Measurements from ENCODE around the gene ELOVL7. TPM values are rescaled to one million over a fixed set of nuclear protein-coding genes. Genes with fewer than 3 reads are reported as not detected.
"Not testable (repeated sequence)": the region's sequence is repeated elsewhere in the genome, so short reads cannot be mapped to it uniquely, and the experiment has no call there.

Gene ELOVL7
- total RNA-seq, 1 experiment from 2014 or later: 0.13 TPM

DNA sequence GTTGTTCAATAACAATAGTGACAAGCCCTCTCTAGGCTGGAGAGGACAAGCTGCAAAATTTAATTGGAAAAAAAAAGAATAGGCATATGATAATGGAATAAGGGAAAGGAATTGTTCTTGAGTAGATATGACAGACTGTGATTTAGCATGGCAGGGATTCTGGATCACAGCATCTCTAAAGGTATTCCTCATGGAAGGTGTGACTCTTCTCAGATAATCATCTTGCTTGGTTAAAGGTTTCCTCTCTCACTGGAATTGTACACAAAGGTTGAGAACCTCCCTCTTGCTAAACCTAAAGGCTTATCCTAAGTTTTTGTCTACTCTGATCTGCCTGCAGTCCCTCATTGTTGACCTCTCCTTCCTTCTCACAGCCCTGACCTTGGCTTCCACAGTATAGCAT is 31.6 kb downstream of the ELOVL7 start:
- Histone ChIP-seq H3K9me3 (no peaks in the 10 kb centered on the region), H3K36me3 (no peaks in the 10 kb centered on the region), H3K27me3 (no peaks in the 10 kb centered on the region), H3K4me3 (no peak overlapping the region)
- no peak for DNase-seq

GRCh38 chr5:60811105-60811504 is 33.0 kb downstream of the ELOVL7 start:
- DNase-seq: no peak
- no peaks in the 10 kb centered on the region for H3K27me3 ChIP-seq
- no peaks in the 10 kb centered on the region for H3K36me3 ChIP-seq
- no peak overlapping the region for H3K4me3 ChIP-seq
- H3K9me3 ChIP-seq: no peaks in the 10 kb centered on the region

DNA sequence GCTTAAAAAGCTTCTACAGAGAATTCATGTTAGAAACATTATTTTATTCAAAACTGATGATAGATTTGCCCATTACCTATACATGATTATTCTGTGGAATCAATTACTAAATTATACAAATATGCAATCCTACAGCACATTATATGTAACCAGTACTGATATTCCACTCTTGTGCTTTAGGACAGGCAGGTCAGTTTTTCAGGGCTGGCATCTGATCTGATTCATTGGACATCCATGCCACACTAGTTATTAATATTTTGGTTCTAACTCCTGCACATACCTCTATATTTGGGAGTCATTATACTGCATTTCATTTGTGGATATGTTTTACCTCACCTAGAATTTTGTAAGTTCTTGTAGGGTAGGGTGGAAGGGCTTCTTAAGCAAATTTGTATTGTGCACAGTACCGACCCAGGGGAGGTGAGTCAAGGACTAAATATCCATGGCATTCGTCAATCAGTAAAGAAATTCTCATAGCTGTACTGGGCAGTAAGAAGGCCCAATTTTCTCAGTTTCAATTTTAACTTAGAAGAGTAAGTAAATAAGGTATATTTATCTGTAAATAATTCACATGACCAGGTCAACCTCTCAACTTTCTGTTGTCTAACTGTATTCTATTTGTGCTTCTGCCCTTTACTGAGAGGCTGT is 33.5 kb downstream of the ELOVL7 start:
- Histone ChIP-seq H3K9me3 (no peaks in the 10 kb centered on the region), H3K27me3 (no peaks in the 10 kb centered on the region), H3K4me3 (no peak overlapping the region), H3K36me3 (no peaks in the 10 kb centered on the region)
- no peak for DNase-seq

GRCh38 chr5:60809891-60810425 is 34.1 kb downstream of the ELOVL7 start:
- Histone ChIP-seq H3K36me3 (no peaks in the 10 kb centered on the region), H3K27me3 (no peaks in the 10 kb centered on the region), H3K9me3 (no peaks in the 10 kb centered on the region), H3K4me3 (no peak overlapping the region)
- no peak for DNase-seq

DNA sequence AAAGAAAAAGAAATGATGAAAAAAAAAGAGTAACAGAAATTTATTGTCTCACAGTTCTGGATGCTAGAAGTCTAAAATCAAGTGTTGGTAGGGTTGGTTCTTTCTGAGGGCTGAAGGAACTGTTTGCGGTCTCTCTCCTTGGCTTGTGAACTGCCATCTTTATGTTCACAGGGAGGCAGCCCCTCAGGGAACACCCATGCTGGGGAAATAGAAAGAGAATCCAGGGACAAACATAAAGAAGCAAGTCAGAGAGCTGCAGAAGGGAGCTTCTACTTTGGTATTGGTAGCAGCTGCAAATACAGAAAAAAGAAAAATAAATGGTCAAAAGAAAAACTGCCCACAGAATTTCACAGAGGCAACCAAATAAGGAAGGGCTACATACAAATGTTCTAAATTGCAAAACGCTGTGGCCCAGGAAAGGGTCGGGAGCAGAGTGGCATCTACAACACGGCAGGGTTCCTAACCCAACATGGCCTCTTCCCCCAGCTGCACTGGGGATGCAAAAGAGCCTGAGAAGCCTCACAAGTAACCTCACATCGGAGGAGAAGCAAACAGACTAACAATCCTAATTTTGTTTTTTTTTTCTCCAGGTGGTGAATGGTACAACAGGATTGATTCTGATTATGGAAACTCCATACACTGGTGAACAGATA is 37.4 kb downstream of the ELOVL7 start:
- Histone ChIP-seq H3K36me3 (no peaks in the 10 kb centered on the region), H3K4me3 (no peak overlapping the region), H3K9me3 (no peaks in the 10 kb centered on the region), H3K27me3 (no peaks in the 10 kb centered on the region)
- DNase-seq: no peak

GRCh38 chr5:60805463-60805862 is 38.6 kb downstream of the ELOVL7 start:
- Histone ChIP-seq H3K9me3 (no peaks in the 10 kb centered on the region), H3K27me3 (no peaks in the 10 kb centered on the region), H3K4me3 (no peak overlapping the region), H3K36me3 (no peaks in the 10 kb centered on the region)
- DNase-seq: no peak

DNA sequence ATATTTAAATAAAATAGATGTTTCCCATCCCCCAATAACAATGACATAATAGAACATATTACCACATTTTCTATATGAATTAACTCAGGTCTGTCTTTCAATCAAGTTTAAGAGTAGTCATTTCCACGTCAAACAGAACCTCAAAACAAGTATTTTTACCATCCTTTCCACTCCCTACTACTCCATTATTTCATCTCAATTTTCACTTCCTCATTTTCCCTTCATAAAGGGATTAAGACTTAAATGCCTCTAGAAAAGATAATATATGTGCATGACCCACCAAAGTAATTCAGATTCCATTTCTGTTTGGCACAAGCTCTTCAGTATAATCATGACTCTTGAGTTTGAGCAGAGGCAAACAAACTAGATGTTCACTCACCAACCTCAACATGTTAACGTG is 40.4 kb downstream of the ELOVL7 start:
- Histone ChIP-seq H3K27me3 (no peaks in the 10 kb centered on the region), H3K36me3 (no peaks in the 10 kb centered on the region), H3K9me3 (no peaks in the 10 kb centered on the region), H3K4me3 (no peak overlapping the region)
- no peak for DNase-seq

DNA sequence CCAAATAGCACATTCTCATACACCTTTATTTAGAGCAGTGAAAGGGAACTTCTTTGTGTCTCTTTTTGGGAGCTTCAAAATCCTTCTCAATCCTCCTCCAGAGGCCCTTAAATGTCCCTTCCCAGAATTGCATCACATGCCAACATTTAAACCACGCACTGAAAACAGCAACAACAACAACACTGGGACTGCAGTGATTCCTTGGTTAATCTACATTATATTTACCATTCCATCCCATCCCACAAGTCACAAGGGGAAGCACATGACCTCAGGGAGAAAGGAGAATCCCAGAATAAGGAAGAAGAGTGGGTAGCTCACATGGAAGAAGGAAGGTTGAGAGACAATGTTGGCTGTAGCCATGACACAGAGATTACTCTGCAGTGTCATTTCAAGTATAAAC is 41.1 kb downstream of the ELOVL7 start:
- H3K27me3 ChIP-seq: no peaks in the 10 kb centered on the region
- no peaks in the 10 kb centered on the region for H3K36me3 ChIP-seq
- no peaks in the 10 kb centered on the region for H3K9me3 ChIP-seq
- DNase-seq: no peak
- H3K4me3 ChIP-seq: no peak overlapping the region

DNA sequence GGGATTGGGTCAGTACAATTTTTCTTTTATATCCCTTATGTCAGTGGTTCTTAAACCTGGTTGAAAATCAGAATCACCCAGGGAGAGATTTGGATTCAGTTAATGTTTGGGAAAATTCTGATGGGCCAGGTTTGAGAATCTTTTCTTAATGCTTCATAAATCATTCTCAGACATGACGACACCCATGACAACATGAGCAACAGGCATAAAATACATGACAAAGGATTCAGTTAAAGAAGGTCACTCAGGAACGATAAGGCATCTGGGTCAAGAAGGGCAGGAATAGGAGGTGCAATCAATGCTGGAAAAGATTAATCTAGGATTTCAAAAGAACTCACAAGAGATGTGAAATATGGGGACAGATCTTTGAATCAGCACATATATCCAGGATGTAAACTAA is 41.8 kb downstream of the ELOVL7 start:
- no peak for DNase-seq
- Histone ChIP-seq H3K4me3 (no peak overlapping the region), H3K36me3 (no peaks in the 10 kb centered on the region), H3K27me3 (no peaks in the 10 kb centered on the region), H3K9me3 (no peaks in the 10 kb centered on the region)

GRCh38 chr5:60797482-60798153 is 46.5 kb downstream of the ELOVL7 start:
- Histone ChIP-seq H3K9me3 (no peaks in the 10 kb centered on the region), H3K27me3 (no peaks in the 10 kb centered on the region), H3K4me3 (no peak overlapping the region), H3K36me3 (no peaks in the 10 kb centered on the region)
- DNase-seq: no peak

- not testable (repeated sequence) for H3K36me3 ChIP-seq, H3K4me3 ChIP-seq, H3K27me3 ChIP-seq, DNase-seq, H3K9me3 ChIP-seq
These were observed 48.6 kb downstream of the ELOVL7 start for GRCh38 chr5:60795424-60795950.

DNA sequence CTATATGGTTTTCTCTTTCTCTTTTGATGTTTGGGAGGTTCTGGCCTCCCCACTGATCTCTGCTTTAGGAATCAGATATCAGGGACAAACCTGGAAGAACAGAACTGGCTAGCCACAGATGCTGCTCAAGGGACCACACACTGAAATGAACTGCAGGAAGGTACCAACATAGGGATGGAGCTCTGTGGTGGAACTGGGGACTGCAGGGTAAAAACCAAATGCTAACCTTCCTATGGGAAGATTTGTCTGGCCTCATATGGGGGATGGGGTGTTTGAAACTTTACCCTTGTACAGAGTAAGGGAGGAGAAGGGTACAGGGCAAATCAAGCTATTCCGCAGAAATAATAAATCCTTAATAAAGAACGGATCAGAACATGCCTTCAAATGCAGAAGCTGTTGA is 49.4 kb downstream of the ELOVL7 start:
- no peak for DNase-seq
- H3K27me3 ChIP-seq: no peaks in the 10 kb centered on the region
- H3K9me3 ChIP-seq: no peaks in the 10 kb centered on the region
- H3K4me3 ChIP-seq: no peak overlapping the region
- no peaks in the 10 kb centered on the region for H3K36me3 ChIP-seq

- Histone ChIP-seq H3K9me3 (no peaks in the 10 kb centered on the region), H3K36me3 (no peaks in the 10 kb centered on the region), H3K27me3 (no peaks in the 10 kb centered on the region; the same call in 1 of the 2 replicates), H3K4me3 (no peak overlapping the region)
- no peak for DNase-seq
These were observed 51.6 kb downstream of the ELOVL7 start for GRCh38 chr5:60792438-60792837.

DNA sequence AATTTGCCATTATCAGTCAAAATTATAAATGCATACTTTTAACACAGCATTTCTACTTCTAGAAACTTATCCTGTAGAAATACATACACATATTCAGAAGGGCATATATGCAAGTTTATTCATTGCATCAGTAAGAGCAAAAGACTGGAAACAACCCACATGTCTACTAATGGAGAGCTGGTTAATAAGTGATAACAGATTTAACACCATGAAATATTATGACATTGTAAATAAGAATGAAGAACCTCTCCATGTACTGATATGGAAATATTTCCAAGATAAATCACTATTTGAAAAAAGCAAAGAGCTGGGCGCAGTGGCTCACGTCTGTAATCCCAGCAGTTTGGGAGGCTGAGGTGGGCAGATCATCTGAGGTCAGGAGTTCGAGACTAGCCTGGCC is 54.5 kb downstream of the ELOVL7 start:
- Histone ChIP-seq H3K36me3 (no peaks in the 10 kb centered on the region), H3K4me3 (no peak overlapping the region), H3K9me3 (no peaks in the 10 kb centered on the region), H3K27me3 (no peaks in the 10 kb centered on the region; the same call in 1 of the 2 replicates)
- DNase-seq: no peak

DNA sequence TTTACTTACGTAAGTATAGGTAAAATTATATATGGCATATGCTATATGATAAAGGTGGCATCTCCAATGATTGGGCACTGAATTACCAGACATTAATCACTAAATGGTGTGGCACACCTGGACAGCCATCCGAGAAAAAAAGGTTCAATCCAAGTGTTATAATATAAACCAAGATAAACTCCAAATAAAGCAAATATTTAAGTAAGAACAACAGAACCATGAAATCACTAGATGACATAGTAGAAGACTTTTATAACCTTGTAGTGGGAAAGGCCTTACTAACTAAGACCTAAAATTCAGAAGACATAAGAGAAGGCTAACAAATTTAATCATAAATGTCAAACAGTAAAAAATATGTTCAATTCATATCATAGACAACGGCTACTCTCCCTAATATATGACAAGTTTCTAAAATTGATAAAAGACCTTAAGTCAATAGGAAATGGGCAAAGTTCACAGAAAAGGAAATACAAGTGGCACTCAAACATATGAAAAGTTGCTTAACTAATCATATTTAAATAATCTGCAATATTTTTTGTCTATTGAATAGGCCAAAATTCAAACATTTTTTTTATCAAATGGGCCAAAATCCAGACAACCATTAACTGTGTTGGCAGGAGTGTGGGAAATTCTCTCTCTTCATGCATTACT is 55.1 kb downstream of the ELOVL7 start:
- Histone ChIP-seq H3K4me3 (no peak overlapping the region), H3K9me3 (no peaks in the 10 kb centered on the region), H3K36me3 (no peaks in the 10 kb centered on the region), H3K27me3 (no peaks in the 10 kb centered on the region; the same call in 1 of the 2 replicates)
- DNase-seq: no peak

- Histone ChIP-seq H3K27me3 (no peaks in the 10 kb centered on the region), H3K9me3 (no peaks in the 10 kb centered on the region), H3K4me3 (no peak overlapping the region), H3K36me3 (no peaks in the 10 kb centered on the region)
- DNase-seq: peak; percentile 84
These were observed 64.6 kb downstream of the ELOVL7 start for GRCh38 chr5:60779466-60779865.

GRCh38 chr5:60776343-60776742 is 67.7 kb downstream of the ELOVL7 start:
- H3K27me3 ChIP-seq: no peaks in the 10 kb centered on the region
- H3K4me3 ChIP-seq: no peak overlapping the region
- no peak for DNase-seq
- H3K9me3 ChIP-seq: no peaks in the 10 kb centered on the region
- H3K36me3 ChIP-seq: no peaks in the 10 kb centered on the region
